Stimulated activated CD8-positive, alpha-beta memory T cell treated with anti-CD3 and anti-CD28 coated beads, Interleukin-7, amount 100 ng/mL, for 1 hour (primary cell): Measurements from ENCODE around the gene TUBGCP5.

Source experiments
- DNase-seq, 2 donors: peaks; one replicate each; pipeline ENCODE4 v3.0.0-alpha.2; 2020; ENCODE audit warnings: low read depth in 2 of 2

TUBGCP5 gene

DNA sequence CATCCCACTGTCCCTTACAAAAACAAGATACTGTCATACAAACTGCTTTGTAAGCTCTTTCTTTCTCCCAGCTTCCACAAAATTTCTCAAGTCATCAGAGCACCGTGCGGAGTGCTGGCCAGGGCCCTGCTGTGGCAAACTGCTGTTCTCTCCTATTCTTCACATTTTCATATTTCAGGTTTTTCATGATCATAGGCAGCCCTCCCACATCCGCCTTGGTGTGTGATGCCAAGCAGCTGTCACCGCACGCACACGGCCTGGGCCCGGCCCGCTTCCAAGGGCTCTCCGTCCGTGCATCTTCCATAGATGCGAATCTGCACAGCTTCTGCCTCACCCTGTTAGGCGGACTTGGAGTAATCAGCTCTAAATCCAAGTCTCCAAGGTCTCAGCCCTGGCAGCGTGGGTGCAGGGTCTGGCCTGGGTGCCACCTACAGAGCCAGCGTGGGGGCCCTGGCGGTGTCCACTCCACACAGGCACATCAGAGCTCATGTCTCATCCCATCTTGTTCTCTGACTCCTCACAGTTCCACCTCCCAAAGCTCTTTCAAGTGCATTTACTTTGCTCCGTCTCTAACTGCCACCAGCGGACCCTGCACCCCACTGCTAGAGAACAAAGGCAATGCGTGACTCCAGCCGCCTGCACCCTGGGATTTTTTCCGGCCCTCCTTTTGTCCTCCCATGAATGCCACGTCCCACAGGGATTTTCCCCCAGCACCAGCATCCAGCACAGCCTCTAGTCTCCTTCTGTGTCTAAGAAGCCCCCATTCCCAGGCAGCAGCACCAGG is 86.4 kb downstream of the TUBGCP5 start:
- DNase-seq = no peak

DNA sequence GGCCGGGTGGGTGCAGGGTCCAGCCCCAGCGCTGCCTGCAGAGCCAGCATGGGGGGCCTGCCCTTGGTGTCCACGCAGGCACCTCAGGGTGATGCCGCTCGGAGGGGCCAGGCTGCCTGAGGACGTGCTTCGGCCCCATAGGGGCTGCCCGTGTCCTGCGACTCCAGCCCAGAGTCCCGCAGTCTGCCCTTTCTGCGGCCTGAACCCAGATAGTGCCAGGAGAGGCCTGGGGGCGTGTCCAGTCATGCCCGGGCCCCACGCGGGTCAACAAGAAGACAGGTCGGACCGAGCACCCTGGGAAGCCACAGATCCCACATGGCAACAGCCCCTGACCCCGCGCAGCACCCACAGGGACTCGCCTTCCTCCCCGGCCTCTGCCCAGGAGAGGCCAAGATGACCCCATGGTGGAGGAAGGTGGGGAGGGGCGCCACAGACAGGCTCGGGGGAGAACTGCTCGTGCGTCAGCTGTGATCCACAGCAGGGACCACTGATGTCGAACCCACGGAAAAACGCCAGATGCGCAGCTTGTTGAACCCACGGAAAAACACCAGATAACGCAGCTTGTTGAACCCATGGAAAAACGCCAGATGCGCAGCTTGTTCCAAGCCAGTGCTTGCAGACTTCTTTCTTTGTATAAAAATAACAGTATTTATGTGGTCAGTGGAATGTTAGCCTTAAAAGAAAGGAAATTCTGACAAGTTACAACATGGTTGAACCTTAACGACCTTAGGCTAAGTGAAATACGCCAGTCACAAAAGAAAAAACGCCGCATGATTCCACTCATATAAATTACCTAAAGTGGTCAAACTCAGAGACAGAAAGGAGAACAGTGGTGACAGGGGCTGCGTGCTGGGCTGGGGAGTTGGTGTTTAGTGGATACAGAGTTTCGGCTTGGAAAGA is 87.7 kb downstream of the TUBGCP5 start:
- DNase-seq = no peak

DNA sequence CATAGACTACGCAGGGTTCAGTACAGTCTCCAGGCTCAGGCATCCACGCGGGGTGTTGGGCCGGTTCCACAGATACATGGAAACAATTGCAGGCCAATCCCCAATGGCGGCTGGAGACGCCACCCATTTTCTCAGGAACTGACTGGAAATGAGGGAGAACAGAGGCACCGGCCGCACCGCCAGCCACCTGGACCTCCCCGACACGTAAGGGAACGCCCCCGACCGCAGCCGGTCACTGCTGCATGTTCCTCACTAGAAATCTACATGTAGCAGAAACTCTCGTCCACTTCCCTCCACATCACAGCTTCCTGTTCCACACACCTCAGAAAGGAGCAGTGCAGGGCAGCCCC is 88.4 kb downstream of the TUBGCP5 start:
- no peak for DNase-seq

DNA sequence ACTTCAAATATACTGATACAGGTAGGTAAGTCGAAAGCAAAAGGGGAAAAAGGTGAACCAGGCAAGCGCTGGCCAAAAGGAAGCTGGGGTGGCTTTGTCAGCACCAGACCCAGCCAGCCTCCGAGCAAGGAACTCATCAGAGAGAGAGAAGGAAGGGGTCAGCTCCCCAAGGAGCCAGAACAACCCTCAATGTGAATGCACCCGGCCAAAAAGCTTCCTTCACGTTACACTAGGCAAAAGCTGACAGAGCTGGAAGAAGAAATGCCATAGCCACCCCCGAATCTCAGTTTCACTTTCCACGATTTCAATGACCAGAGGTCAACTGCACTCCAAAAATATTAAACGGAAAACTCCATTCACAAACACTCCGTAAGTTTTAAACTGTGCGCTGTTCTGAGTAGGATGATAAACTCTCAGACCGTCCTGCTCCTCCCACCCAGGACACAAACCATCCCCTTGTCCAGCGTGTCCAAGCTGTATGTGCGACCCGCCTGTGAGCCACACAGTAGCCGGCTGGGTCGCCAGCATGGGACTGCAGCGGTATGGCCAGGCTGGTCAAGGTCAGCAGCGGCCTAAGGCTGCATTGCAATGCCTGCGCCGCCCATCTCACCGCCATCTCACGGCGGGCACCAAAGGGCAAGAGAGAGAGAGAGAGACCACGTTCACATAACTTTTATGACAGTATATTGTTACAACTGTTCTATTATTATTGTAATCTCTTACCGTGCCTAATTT is 88.9 kb downstream of the TUBGCP5 start:
- DNase-seq = no peak
